HepG2 (cell line): Measurements from ENCODE around the gene ADI1. TPM values are rescaled to one million over a fixed set of nuclear protein-coding genes. Genes with fewer than 3 reads are reported as not detected.

ENCODE experiments used
- DPF2 ChIP-seq: sonication (generic); formaldehyde crosslinking; IDR thresholded peaks from 2 replicates; pipeline ENCODE4 v1.4.0; 2020; ENCODE audit warnings: mild to moderate bottlenecking, low read depth, missing genetic modification reagents, borderline replicate concordance
- ETV5 ChIP-seq: IDR thresholded peaks from 2 replicates; pipeline ENCODE4 v1.6.1; 2018; ENCODE audit warnings: missing biosample characterization, missing genetic modification reagents, inconsistent platforms, borderline replicate concordance
- ETV6 ChIP-seq: sonication (generic); formaldehyde crosslinking; conservative IDR thresholded peaks from 2 replicates; pipeline ENCODE4 v1.4.0; 2020; ENCODE audit warnings: missing genetic modification reagents
- MEF2D ChIP-seq: sonication (generic); formaldehyde crosslinking; IDR thresholded peaks from 2 replicates; pipeline ENCODE4 v1.5.1; 2020; ENCODE audit warnings: mild to moderate bottlenecking, missing genetic modification reagents
- MTA1 ChIP-seq: sonication (generic); formaldehyde crosslinking; IDR thresholded peaks from 2 replicates; pipeline ENCODE4 v1.4.0; 2020; ENCODE audit warnings: missing genetic modification reagents, mild to moderate bottlenecking, borderline replicate concordance
- PHB2 ChIP-seq: fragments of 450-650 bp; IDR thresholded peaks from 2 replicates; pipeline ENCODE4 v1.6.1; 2018; ENCODE audit not compliant: partially characterized antibody
- PHF20 ChIP-seq: sonication (generic); formaldehyde crosslinking; IDR thresholded peaks from 2 replicates; pipeline ENCODE4 v1.5.0; 2020; ENCODE audit warnings: mild to moderate bottlenecking, missing genetic modification reagents
- ZBTB4 ChIP-seq: sonication (generic); formaldehyde crosslinking; IDR thresholded peaks from 2 replicates; pipeline ENCODE4 v1.4.0; 2020; ENCODE audit warnings: missing genetic modification reagents, mild to moderate bottlenecking, borderline replicate concordance
- ZKSCAN8 ChIP-seq: IDR thresholded peaks from 2 replicates; pipeline ENCODE4 v1.6.1; 2016; ENCODE audit warnings: borderline replicate concordance, missing genetic modification reagents, missing compliant biosample characterization
- ZNF546 ChIP-seq: sonication (generic); formaldehyde crosslinking; conservative IDR thresholded peaks from 2 replicates; pipeline ENCODE4 v1.8.1; 2023; ENCODE audit warnings: mild to moderate bottlenecking, missing genetic modification reagents
- ZNF557 ChIP-seq: sonication (generic); formaldehyde crosslinking; IDR thresholded peaks from 2 replicates; pipeline ENCODE4 v1.4.0; 2020; ENCODE audit warnings: missing genetic modification reagents
- ZNF558 ChIP-seq: sonication (generic); formaldehyde crosslinking; IDR thresholded peaks from 2 replicates; pipeline ENCODE4 v1.9.0; 2022; ENCODE audit warnings: mild to moderate bottlenecking, missing genetic modification reagents, borderline replicate concordance
- ZNF672 ChIP-seq: sonication (generic); formaldehyde crosslinking; IDR thresholded peaks from 2 replicates; pipeline ENCODE4 v1.8.1; 2022; ENCODE audit warnings: missing genetic modification reagents
- ZNF678 ChIP-seq: sonication (generic); formaldehyde crosslinking; IDR thresholded peaks from 2 replicates; pipeline ENCODE4 v1.4.0; 2020; ENCODE audit warnings: mild to moderate bottlenecking, missing genetic modification reagents
- ZNF777 ChIP-seq: sonication (generic); formaldehyde crosslinking; IDR thresholded peaks from 2 replicates; pipeline ENCODE4 v1.4.0; 2020; ENCODE audit warnings: missing genetic modification reagents
- ZUFSP ChIP-seq: sonication (generic); formaldehyde crosslinking; IDR thresholded peaks from 2 replicates; pipeline ENCODE4 v1.9.0; 2021; ENCODE audit warnings: missing genetic modification reagents, mild to moderate bottlenecking, borderline replicate concordance
- polyA plus RNA-seq, 8 experiments: library from polyadenylated mRNA; depleted of rRNA in 3 of 8; stranded (reverse) in 7 of 8; unstranded in 1 of 8; fragments of >200 nt; fragmentation: Illumina TruSeq in 4 of 8; extraction: Trizol in 4 of 8; gene quantifications; 2 replicates each; pipeline versions ENCODE4 v1.2.1 to v1.2.3, GENCODE V29; 2011 to 2016; ENCODE audit warnings: low read depth in 4 of 8, missing spikeins in 1 of 8, mixed read lengths in 1 of 8; ENCODE audit not compliant: insufficient read depth in 1 of 8
- total RNA-seq, 5 experiments: library from RNA; depleted of rRNA; stranded (reverse); fragments of >200 nt; fragmentation: Illumina TruSeq; extraction: Trizol; gene quantifications; 2 replicates each; pipeline ENCODE4 v1.2.3, GENCODE V29; 2016; ENCODE audit warnings: low read depth in 1 of 5
- TF ChIP-seq, protein P1 (sequence below): sonication (generic); formaldehyde crosslinking; IDR thresholded peaks from 2 replicates; pipeline ENCODE4 v1.4.0; 2020; ENCODE audit warnings: missing genetic modification reagents, mild to moderate bottlenecking, borderline replicate concordance
- TF ChIP-seq, protein P2 (sequence below): sonication (generic); formaldehyde crosslinking; IDR thresholded peaks from 2 replicates; pipeline ENCODE4 v1.8.1; 2023; ENCODE audit warnings: mild to moderate bottlenecking, missing genetic modification reagents

Gene ADI1
- total and polyA plus RNA-seq, 2 of the 13 experiments (the other 11 are each of a cell fraction or from before 2014, with no cell fraction given), result 28.7 to 123 TPM

GRCh38 chr2:3519255-3520205 lies at the start of gene ADI1 (continued):
- TF ChIP-seq DPF2 (peak; percentile 35; the same call in 1 of the 2 replicates), ZNF678 (peak; percentile 94), MEF2D (CRISPR knock-in tag) (peak; percentile 61; the same call in 1 of the 2 replicates), ZNF557 (CRISPR knock-in tag) (peak; percentile 46), ZNF558 (peak; percentile 90; the same call in 1 of the 2 replicates), ZNF777 (CRISPR knock-in tag) (peak; percentile 39; the same call in 1 of the 2 replicates), ZNF672 (CRISPR knock-in tag) (no peak), ETV6 (CRISPR knock-in tag) (peak; percentile 94; the same call in 1 of the 2 replicates), ZBTB4 (peak; percentile 76), MTA1 (peak; percentile 89; the same call in 1 of the 2 replicates), PHF20 (peak; percentile 81), PHB2 (no peak), ZNF546 (peak; percentile 98), ETV5 (CRISPR knock-in tag) (peak; percentile 54; the same call in 1 of the 2 replicates), ZUFSP (CRISPR knock-in tag) (no peak), ZKSCAN8 (CRISPR knock-in tag) (peak; percentile 69; the same call in 1 of the 2 replicates)
- TF ChIP-seq, protein P1, sequence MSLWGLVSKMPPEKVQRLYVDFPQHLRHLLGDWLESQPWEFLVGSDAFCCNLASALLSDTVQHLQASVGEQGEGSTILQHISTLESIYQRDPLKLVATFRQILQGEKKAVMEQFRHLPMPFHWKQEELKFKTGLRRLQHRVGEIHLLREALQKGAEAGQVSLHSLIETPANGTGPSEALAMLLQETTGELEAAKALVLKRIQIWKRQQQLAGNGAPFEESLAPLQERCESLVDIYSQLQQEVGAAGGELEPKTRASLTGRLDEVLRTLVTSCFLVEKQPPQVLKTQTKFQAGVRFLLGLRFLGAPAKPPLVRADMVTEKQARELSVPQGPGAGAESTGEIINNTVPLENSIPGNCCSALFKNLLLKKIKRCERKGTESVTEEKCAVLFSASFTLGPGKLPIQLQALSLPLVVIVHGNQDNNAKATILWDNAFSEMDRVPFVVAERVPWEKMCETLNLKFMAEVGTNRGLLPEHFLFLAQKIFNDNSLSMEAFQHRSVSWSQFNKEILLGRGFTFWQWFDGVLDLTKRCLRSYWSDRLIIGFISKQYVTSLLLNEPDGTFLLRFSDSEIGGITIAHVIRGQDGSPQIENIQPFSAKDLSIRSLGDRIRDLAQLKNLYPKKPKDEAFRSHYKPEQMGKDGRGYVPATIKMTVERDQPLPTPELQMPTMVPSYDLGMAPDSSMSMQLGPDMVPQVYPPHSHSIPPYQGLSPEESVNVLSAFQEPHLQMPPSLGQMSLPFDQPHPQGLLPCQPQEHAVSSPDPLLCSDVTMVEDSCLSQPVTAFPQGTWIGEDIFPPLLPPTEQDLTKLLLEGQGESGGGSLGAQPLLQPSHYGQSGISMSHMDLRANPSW (CRISPR knock-in tag), result peak; percentile 97; the same call in 1 of the 2 replicates
- TF ChIP-seq, protein P2, sequence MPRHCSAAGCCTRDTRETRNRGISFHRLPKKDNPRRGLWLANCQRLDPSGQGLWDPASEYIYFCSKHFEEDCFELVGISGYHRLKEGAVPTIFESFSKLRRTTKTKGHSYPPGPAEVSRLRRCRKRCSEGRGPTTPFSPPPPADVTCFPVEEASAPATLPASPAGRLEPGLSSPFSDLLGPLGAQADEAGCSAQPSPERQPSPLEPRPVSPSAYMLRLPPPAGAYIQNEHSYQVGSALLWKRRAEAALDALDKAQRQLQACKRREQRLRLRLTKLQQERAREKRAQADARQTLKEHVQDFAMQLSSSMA (CRISPR knock-in tag), result 0 out of 2 replicates have a peak, but pooled peaks have one; percentile 29
